Urinary bladder (tissue), 2 donors: ENCODE results near the gene CSMD2. TPM values are rescaled to one million over a fixed set of nuclear protein-coding genes. Genes with fewer than 3 reads are reported as not detected.

ENCODE experiments used
- polyA plus RNA-seq: library from polyadenylated mRNA; stranded (reverse); fragments of 200-250 nt; gene quantifications from one replicate; pipeline ENCODE4 v1.2.3, GENCODE V29; 2013
- small RNA-seq: library from RNA; depleted of rRNA; stranded (forward); fragments of <200 nt; gene quantifications from one replicate; pipeline ENCODE3, GENCODE V24; 2014
- total RNA-seq: library from RNA; depleted of rRNA; stranded (reverse); fragments of >200 nt; gene quantifications from one replicate; pipeline ENCODE4 v1.2.3, GENCODE V29; 2014
- donor health status: healthy.

The CSMD2 gene
- total and polyA plus RNA-seq, 2 donors: 0.32 to 0.42 TPM

Small RNAs within 50 kb of the gene (small RNA-seq; reads per million reads assigned to genes)
- not detected for gene RNA5SP42

Other genes starting within 250 kb of the CSMD2 start
- not detected for gene C1orf94, start 11.7 kb upstream of the CSMD2 start, total RNA-seq
- gene C1orf94, start 11.7 kb upstream of the CSMD2 start, polyA plus RNA-seq: not detected